ENCODE results near the gene C1QA.

The C1QA gene

DNA sequence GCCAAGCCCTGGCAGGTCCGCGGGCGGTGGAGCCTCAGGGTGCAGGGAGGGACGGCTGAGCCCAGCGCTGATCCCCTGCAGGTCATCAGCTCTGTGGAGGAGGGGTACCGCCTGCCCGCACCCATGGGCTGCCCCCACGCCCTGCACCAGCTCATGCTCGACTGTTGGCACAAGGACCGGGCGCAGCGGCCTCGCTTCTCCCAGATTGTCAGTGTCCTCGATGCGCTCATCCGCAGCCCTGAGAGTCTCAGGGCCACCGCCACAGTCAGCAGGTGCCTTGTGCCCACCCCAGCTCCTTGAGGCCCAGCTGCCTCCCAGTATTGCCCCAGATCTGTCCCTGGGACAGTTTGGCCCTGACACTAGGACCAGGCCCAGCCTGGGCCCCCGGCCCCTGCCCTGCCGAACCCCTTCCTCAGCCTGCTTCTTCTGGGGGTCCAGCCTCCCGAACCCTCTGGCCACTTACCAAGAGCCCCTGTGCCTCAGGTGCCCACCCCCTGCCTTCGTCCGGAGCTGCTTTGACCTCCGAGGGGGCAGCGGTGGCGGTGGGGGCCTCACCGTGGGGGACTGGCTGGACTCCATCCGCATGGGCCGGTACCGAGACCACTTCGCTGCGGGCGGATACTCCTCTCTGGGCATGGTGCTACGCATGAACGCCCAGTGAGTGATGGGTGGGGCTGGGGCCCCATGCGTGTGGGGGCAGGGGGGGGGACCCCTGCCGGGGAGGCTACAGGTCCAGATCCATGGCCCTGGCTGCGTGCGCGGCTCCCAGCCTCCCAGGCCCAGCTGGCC, 35.4 kb upstream of the C1QA start:
- no peak for DNase-seq (ENCODE audit: low read depth)
- H3K4me3 ChIP-seq (ENCODE audit: low read depth, low read length), result no peak overlapping the region
- TF ChIP-seq, protein P1, sequence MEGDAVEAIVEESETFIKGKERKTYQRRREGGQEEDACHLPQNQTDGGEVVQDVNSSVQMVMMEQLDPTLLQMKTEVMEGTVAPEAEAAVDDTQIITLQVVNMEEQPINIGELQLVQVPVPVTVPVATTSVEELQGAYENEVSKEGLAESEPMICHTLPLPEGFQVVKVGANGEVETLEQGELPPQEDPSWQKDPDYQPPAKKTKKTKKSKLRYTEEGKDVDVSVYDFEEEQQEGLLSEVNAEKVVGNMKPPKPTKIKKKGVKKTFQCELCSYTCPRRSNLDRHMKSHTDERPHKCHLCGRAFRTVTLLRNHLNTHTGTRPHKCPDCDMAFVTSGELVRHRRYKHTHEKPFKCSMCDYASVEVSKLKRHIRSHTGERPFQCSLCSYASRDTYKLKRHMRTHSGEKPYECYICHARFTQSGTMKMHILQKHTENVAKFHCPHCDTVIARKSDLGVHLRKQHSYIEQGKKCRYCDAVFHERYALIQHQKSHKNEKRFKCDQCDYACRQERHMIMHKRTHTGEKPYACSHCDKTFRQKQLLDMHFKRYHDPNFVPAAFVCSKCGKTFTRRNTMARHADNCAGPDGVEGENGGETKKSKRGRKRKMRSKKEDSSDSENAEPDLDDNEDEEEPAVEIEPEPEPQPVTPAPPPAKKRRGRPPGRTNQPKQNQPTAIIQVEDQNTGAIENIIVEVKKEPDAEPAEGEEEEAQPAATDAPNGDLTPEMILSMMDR (IDR thresholded peaks at IDR 0.05; ENCODE audit: control insufficient read depth, extremely low read depth, insufficient read depth), result no peak

DNA sequence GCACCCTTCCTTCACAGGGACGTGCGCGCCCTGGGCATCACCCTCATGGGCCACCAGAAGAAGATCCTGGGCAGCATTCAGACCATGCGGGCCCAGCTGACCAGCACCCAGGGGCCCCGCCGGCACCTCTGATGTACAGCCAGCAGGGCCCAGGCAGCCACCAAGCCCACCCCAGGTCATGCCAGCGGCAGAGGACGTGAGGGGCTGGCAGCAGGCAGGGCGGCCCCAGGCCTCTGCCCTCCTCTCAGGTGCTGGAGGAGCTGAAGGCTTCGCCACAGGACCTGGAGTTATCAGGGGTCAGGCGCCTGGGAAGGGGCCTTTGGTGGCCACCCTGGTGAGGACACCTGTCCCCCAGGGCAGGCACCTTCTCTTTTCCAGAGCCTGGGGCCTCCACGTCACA, 34.8 kb upstream of the C1QA start:
- no peak overlapping the region for H3K4me3 ChIP-seq (ENCODE audit: low read depth, low read length)
- DNase-seq (ENCODE audit: low read depth), result no peak
- TF ChIP-seq, protein P1 (IDR thresholded peaks at IDR 0.05; ENCODE audit: control insufficient read depth, extremely low read depth, insufficient read depth), result no peak

DNA sequence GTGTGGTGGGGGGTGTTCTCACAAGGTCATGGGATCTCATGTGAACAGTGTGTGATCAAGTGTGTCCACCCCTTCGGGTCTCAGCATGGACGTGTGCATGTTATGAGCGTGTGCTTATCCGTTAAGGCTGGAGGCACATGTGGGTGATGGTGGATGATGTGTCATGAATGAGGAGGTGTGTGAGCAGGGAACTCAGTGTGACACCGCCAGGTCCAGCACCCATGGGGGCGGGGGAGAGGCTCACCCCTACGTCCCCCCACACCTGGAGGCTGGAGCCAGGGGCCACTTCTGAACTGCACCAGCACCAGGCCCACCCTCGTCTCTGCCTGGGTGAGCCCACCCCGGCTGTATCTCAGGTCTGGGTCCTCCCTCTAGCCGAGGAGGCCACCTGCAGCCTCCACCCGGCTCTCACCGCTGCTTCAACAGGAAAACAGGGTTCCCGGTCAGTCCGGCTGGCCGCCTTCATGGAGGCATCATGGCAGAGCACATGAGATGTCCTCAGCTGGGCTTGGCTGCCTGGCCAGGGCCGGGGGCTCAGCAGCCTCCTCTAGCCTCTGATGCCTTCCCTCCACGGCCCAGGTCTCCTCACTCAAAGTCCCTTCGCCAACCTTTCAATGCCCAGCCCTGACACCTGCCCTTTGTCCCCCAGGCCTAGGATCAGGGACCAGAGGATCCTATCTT, 34.2 kb upstream of the C1QA start:
- no peak overlapping the region for H3K4me3 ChIP-seq (ENCODE audit: low read depth, low read length)
- TF ChIP-seq, protein P1 (IDR thresholded peaks at IDR 0.05; ENCODE audit: control insufficient read depth, extremely low read depth, insufficient read depth), result no peak
- no peak for DNase-seq (ENCODE audit: low read depth)

DNA sequence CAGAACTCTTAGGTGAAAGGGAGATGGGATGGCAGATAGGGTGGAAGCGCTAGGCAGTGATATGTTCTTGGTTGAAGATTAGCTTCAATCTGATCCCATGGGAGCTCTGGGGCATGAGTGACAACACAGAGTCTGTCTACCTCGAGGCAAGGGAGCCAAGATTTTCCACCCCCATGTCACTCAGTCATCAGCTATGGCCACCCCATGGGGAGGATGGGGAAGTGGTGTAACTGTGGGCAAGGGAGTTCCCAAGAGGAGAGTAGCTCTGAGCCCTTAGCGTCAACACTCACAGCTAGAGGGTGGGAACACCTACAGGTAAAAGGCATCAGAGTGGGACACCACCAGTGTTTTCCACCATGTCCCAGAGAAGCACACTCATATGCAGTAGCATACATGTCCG, 30.3 kb upstream of the C1QA start:
- TF ChIP-seq, protein P1 (IDR thresholded peaks at IDR 0.05; ENCODE audit: control insufficient read depth, extremely low read depth, insufficient read depth), result no peak
- H3K4me3 ChIP-seq (ENCODE audit: low read depth, low read length), result no peak overlapping the region
- DNase-seq (ENCODE audit: low read depth), result no peak

DNA sequence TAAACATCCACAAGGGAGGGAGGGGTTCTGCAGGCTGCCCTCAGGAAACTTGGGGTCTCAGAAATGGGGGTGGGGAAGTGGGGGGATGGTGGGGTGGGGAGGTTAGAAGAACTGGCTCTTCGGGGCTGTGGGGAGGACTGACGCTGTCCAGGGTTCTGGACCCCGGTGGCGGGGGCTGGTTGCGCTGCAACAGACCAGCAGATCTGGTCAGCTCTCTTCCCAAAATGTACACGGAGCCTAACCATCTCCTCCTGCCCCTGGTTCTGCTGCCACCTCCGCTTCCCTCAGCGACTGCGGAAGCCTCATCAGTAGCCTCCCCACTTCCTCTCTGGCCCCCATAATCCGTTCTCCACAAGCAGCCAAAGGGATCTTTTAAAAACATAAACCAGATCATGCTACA, 29.3 kb upstream of the C1QA start:
- no peak for DNase-seq (ENCODE audit: low read depth)
- TF ChIP-seq, protein P1 (IDR thresholded peaks at IDR 0.05; ENCODE audit: control insufficient read depth, extremely low read depth, insufficient read depth), result no peak
- H3K4me3 ChIP-seq (ENCODE audit: low read depth, low read length), result no peak overlapping the region

DNA sequence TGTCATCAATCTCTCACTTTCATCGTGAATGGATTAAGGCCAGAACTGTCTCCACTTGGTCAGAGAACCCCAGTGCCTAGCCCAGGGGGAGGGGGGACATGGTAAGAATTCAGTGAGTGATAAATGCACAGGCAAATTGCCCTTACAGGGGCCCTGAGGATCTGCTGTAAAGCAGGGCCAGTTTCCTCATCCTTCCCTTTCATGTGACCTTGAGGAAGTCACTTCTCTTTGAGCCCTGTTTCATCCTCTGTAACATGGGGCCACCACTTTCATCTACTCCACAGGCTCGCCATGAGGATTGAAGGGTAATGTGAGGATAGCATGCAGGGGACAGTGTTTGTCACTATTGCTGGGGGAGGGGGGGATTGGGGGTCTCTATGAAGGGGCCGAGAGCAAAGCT, 28.1 kb upstream of the C1QA start:
- DNase-seq (ENCODE audit: low read depth), result no peak
- TF ChIP-seq, protein P1 (IDR thresholded peaks at IDR 0.05; ENCODE audit: control insufficient read depth, extremely low read depth, insufficient read depth), result no peak
- no peak overlapping the region for H3K4me3 ChIP-seq (ENCODE audit: low read depth, low read length)

Measured in LNCaP clone FGC (cell line).